DND-41 (cell line): ENCODE data around the gene WNT6.

Source experiments
- ATAC-seq: fragments of 200-7000 bp; cut with Tn5 transposase; 3 replicates; pipeline ENCODE4 v1.9.1; 2021; ENCODE audit warnings: low read depth; ENCODE audit not compliant: insufficient read depth
- DNase-seq: peaks from one replicate; pipeline ENCODE4 v3.0.0-alpha.2; 2020
- H2AFZ ChIP-seq: 2 replicates; pipeline ENCODE4 v1.6.0; 2012; ENCODE audit warnings: low read depth, low read length
- H3K27ac ChIP-seq: 2 replicates; pipeline ENCODE4 v1.5.1; 2012; ENCODE audit warnings: low read length, inconsistent platforms
- H3K27me3 ChIP-seq: fragments of 200-600 bp; sonication (generic); 2 replicates; pipeline ENCODE4 v1.6.0; 2012; ENCODE audit warnings: low read length, mild to moderate bottlenecking, inconsistent platforms; ENCODE audit not compliant: insufficient read depth, poor library complexity
- H3K36me3 ChIP-seq: 2 replicates; pipeline ENCODE4 v1.5.1; 2012; ENCODE audit warnings: low read length, inconsistent platforms; ENCODE audit not compliant: insufficient read depth
- H3K4me1 ChIP-seq: 2 replicates; pipeline ENCODE4 v1.5.1; 2012; ENCODE audit warnings: mild to moderate bottlenecking, low read length; ENCODE audit not compliant: insufficient read depth
- H3K4me2 ChIP-seq: 2 replicates; pipeline ENCODE4 v1.6.0; 2012; ENCODE audit warnings: mild to moderate bottlenecking, moderate library complexity, low read length, inconsistent platforms; ENCODE audit not compliant: insufficient read depth
- H3K4me3 ChIP-seq, 2 experiments: fragments of 200-600 bp in 1 of 2; shearing (Covaris generic) in 1 of 2; 2 replicates each; pipeline ENCODE4 v1.5.1; 2012 to 2016; ENCODE audit warnings: inconsistent platforms in 2 of 2, low read length in 2 of 2, mild to moderate bottlenecking in 2 of 2, low read depth in 1 of 2, moderate library complexity in 1 of 2
- H3K79me2 ChIP-seq: 2 replicates; pipeline ENCODE4 v1.6.0; 2012; ENCODE audit warnings: low read length, inconsistent platforms; ENCODE audit not compliant: insufficient read depth
- H3K9ac ChIP-seq: 2 replicates; pipeline ENCODE4 v1.6.0; 2012; ENCODE audit warnings: low read depth, mild to moderate bottlenecking, inconsistent platforms, low read length, moderate library complexity
- H3K9me3 ChIP-seq: 2 replicates; pipeline ENCODE4 v1.5.1; 2012; ENCODE audit warnings: low read length, moderate library complexity, mild to moderate bottlenecking, inconsistent platforms; ENCODE audit not compliant: insufficient read depth, severe bottlenecking
- H4K20me1 ChIP-seq: 2 replicates; pipeline ENCODE4 v1.6.0; 2012; ENCODE audit warnings: low read length; ENCODE audit not compliant: insufficient read depth
- CTCF ChIP-seq: IDR thresholded peaks from 2 replicates; pipeline ENCODE4 v1.5.1; 2012; ENCODE audit warnings: borderline replicate concordance, low read length, moderate library complexity, mild to moderate bottlenecking; ENCODE audit not compliant: poor library complexity, severe bottlenecking; ENCODE audit errors: extremely low read depth
- EZH2 ChIP-seq: IDR thresholded peaks from 3 replicates; pipeline ENCODE4 v1.6.1; 2012; ENCODE audit warnings: borderline replicate concordance, low read depth, mild to moderate bottlenecking, moderate library complexity, low read length, inconsistent platforms; ENCODE audit not compliant: severe bottlenecking

The WNT6 gene

GRCh38 chr2:218814540-218815243 is 44.9 kb upstream of the WNT6 start:
- Histone ChIP-seq H3K4me1 (no peaks in the 10 kb centered on the region), H3K27me3 (peaks cover 5% of the 10 kb centered on the region), H3K9me3 (no peaks in the 10 kb centered on the region), H3K4me3 (no peak overlapping the region), H3K27ac (no peak overlapping the region), H3K79me2 (no peaks in the 10 kb centered on the region), H3K9ac (no peak overlapping the region), H3K4me2 (no peak overlapping the region), H4K20me1 (no peaks in the 10 kb centered on the region), H3K36me3 (no peaks in the 10 kb centered on the region), H2AFZ (no peak overlapping the region)
- TF ChIP-seq CTCF (no peak), EZH2 (no peak)
- DNase-seq (no peak), ATAC-seq (no peak)

GRCh38 chr2:218815244-218815637 is 44.4 kb upstream of the WNT6 start:
- Histone ChIP-seq H3K27ac (no peak overlapping the region), H3K4me2 (no peak overlapping the region), H3K36me3 (no peaks in the 10 kb centered on the region), H3K4me3 (no peak overlapping the region), H3K27me3 (peaks cover 5% of the 10 kb centered on the region), H4K20me1 (no peaks in the 10 kb centered on the region), H3K4me1 (no peaks in the 10 kb centered on the region), H3K9ac (no peak overlapping the region), H2AFZ (no peak overlapping the region), H3K79me2 (no peaks in the 10 kb centered on the region), H3K9me3 (no peaks in the 10 kb centered on the region)
- TF ChIP-seq CTCF (no peak), EZH2 (no peak)
- ATAC-seq = no peak
- DNase-seq = no peak

GRCh38 chr2:218815649-218816048 is 44.0 kb upstream of the WNT6 start:
- Histone ChIP-seq H3K36me3 (no peaks in the 10 kb centered on the region), H4K20me1 (no peaks in the 10 kb centered on the region), H3K9me3 (no peaks in the 10 kb centered on the region), H3K9ac (no peak overlapping the region), H3K27ac (no peak overlapping the region), H3K4me3 (no peak overlapping the region), H3K4me2 (no peak overlapping the region), H3K27me3 (peaks cover 5% of the 10 kb centered on the region), H3K4me1 (no peaks in the 10 kb centered on the region), H3K79me2 (no peaks in the 10 kb centered on the region), H2AFZ (no peak overlapping the region)
- DNase-seq (no peak), ATAC-seq (no peak)
- TF ChIP-seq CTCF = no peak
- no peak for TF ChIP-seq EZH2

DNA sequence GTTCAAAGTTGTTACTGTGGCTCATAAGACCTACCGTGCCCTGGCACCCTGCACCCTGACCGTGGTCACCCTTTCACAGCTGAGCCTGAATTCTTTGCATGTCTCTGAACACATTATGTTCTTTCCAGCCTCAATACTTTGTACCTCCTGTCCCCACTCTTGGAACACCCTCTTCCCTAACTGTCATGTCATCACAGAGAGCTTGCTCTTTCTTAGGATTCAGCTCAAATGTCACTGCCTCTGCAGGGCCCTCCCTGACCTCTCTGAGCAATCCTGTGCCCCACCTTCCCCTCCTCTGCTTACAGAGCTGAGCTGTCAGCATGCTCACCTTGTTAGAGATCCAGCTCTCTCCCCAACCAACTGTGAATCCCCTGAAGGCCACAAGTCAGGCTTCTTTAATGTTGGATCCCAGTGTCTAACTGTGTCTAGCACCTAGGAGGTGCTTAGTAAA is 43.0 kb upstream of the WNT6 start:
- Histone ChIP-seq H3K36me3 (no peaks in the 10 kb centered on the region), H3K4me1 (no peaks in the 10 kb centered on the region), H3K27me3 (peaks cover 9% of the 10 kb centered on the region), H4K20me1 (no peaks in the 10 kb centered on the region), H2AFZ (no peak overlapping the region), H3K9ac (no peak overlapping the region), H3K27ac (no peak overlapping the region), H3K79me2 (no peaks in the 10 kb centered on the region), H3K4me2 (no peak overlapping the region), H3K9me3 (no peaks in the 10 kb centered on the region), H3K4me3 (no peak overlapping the region)
- ATAC-seq (no peak), DNase-seq (no peak)
- TF ChIP-seq CTCF = no peak
- TF ChIP-seq EZH2 = no peak
